IMR-90 (cell line): Measurements from ENCODE around the gene SKIC8. TPM values are rescaled to one million over a fixed set of nuclear protein-coding genes. Genes with fewer than 3 reads are reported as not detected.

Experiments used
- ATAC-seq: fragments of 200-7000 bp; cut with Tn5 transposase; 2 replicates; pipeline ENCODE4 v1.9.1; 2020; ENCODE audit warnings: low read depth, mild to moderate bottlenecking, moderate library complexity
- BruUV-seq: library from RNA; stranded (reverse); fragments of 400-500 nt; replicated peaks from 2 replicates; lab custom pipeline; 2021; lab: Mats Ljungman, UMichigan
- CTCF ChIA-PET: fragments of 300-600 bp; formaldehyde crosslinking; extraction: SDS; loops from one replicate; lab custom pipeline; 2021; ENCODE audit warnings: antibody characterized with exemption; lab: Yijun Ruan, JAX
- POLR2A ChIA-PET: fragments of 300-600 bp; sonication (Branson Sonifier 250); formaldehyde crosslinking; loops from one replicate; lab custom pipeline; 2022; ENCODE audit warnings: antibody characterized with exemption; ENCODE audit not compliant: unreplicated experiment; lab: Charles Lee
- DNase-seq: peaks from one replicate; pipeline ENCODE4 v3.0.0; 2013
- H2AFZ ChIP-seq: replicated peaks from 2 replicates; pipeline ENCODE3; 2013; ENCODE audit warnings: low read length, mild to moderate bottlenecking; ENCODE audit not compliant: poor library complexity
- H2AK5ac ChIP-seq: 2 replicates; pipeline ENCODE4 v1.6.1; 2013; ENCODE audit warnings: low read depth, low read length, inconsistent platforms
- H2AK9ac ChIP-seq: replicated peaks from 2 replicates; pipeline ENCODE3; 2013; ENCODE audit warnings: mild to moderate bottlenecking, low read depth, low read length, moderate library complexity; ENCODE audit not compliant: poor library complexity
- H2BK120ac ChIP-seq: 2 replicates; pipeline ENCODE4 v1.6.1; 2013; ENCODE audit warnings: low read depth, low read length, inconsistent platforms
- H2BK15ac ChIP-seq: 3 replicates; pipeline ENCODE4 v1.6.1; 2013; ENCODE audit warnings: low read depth, low read length, inconsistent platforms
- H2BK20ac ChIP-seq: 2 replicates; pipeline ENCODE4 v1.6.1; 2013; ENCODE audit warnings: low read depth, mild to moderate bottlenecking, inconsistent platforms, low read length, moderate library complexity
- H2BK5ac ChIP-seq: 2 replicates; pipeline ENCODE4 v1.6.1; 2013; ENCODE audit warnings: mild to moderate bottlenecking, low read depth, low read length, inconsistent platforms; ENCODE audit not compliant: poor library complexity, severe bottlenecking
- H3K14ac ChIP-seq: replicated peaks from 2 replicates; pipeline ENCODE4 v1.6.1; 2013; ENCODE audit warnings: low read depth, low read length, inconsistent platforms
- H3K18ac ChIP-seq: 2 replicates; pipeline ENCODE4 v1.6.1; 2013; ENCODE audit warnings: low read depth, low read length, control low read depth
- H3K23ac ChIP-seq: 2 replicates; pipeline ENCODE4 v1.6.1; 2013; ENCODE audit warnings: low read depth, low read length, inconsistent platforms
- H3K27ac ChIP-seq: 2 replicates; pipeline ENCODE4 v1.5.1; 2013; ENCODE audit warnings: mild to moderate bottlenecking, control low read depth, low read length; ENCODE audit not compliant: insufficient read depth
- H3K27me3 ChIP-seq: 2 replicates; pipeline ENCODE4 v1.6.1; 2013; ENCODE audit warnings: low read length; ENCODE audit not compliant: control insufficient read depth, insufficient read depth
- H3K36me3 ChIP-seq: 2 replicates; pipeline ENCODE4 v1.6.1; 2013; ENCODE audit warnings: low read length, mixed read lengths; ENCODE audit not compliant: control insufficient read depth, insufficient read depth
- H3K4ac ChIP-seq: 2 replicates; pipeline ENCODE4 v1.6.1; 2013; ENCODE audit warnings: low read depth, low read length, inconsistent platforms
- H3K4me1 ChIP-seq: 2 replicates; pipeline ENCODE4 v1.6.1; 2013; ENCODE audit warnings: low read length, mixed read lengths; ENCODE audit not compliant: control insufficient read depth, insufficient read depth
- H3K4me2 ChIP-seq: 2 replicates; pipeline ENCODE4 v1.6.1; 2013; ENCODE audit warnings: low read depth, mild to moderate bottlenecking, control low read depth, low read length, moderate library complexity
- H3K4me3 ChIP-seq: 2 replicates; pipeline ENCODE4 v1.5.1; 2013; ENCODE audit warnings: low read depth, mild to moderate bottlenecking, control low read depth, low read length, moderate library complexity; ENCODE audit not compliant: insufficient read depth
- H3K56ac ChIP-seq: 2 replicates; pipeline ENCODE4 v1.6.1; 2013; ENCODE audit warnings: low read length, inconsistent platforms; ENCODE audit not compliant: insufficient read depth; ENCODE audit errors: extremely low read depth
- H3K79me1 ChIP-seq, 2 experiments: 2 replicates each; pipeline ENCODE4 v1.6.1; 2013; ENCODE audit warnings: low read length in 2 of 2, inconsistent platforms in 1 of 2, low read depth in 1 of 2
- H3K9ac ChIP-seq: 2 replicates; pipeline ENCODE4 v1.6.1; 2013; ENCODE audit warnings: low read depth, low read length, control low read depth
- H3K9me1 ChIP-seq: 2 replicates; pipeline ENCODE4 v1.6.1; 2013; ENCODE audit warnings: low read length, inconsistent platforms; ENCODE audit not compliant: insufficient read depth
- H3K9me3 ChIP-seq: 2 replicates; pipeline ENCODE4 v1.6.1; 2013; ENCODE audit warnings: low read length; ENCODE audit not compliant: control insufficient read depth, insufficient read depth
- H4K20me1 ChIP-seq: 2 replicates; pipeline ENCODE4 v1.6.1; 2013; ENCODE audit warnings: low read length, inconsistent platforms; ENCODE audit not compliant: insufficient read depth
- H4K5ac ChIP-seq: 2 replicates; pipeline ENCODE4 v1.6.1; 2013; ENCODE audit warnings: mild to moderate bottlenecking, low read depth, low read length, control low read depth
- H4K8ac ChIP-seq, 2 experiments: 2 replicates each; pipeline ENCODE4 v1.6.1; 2013; ENCODE audit warnings: low read depth in 2 of 2, low read length in 2 of 2, control low read depth in 1 of 2, inconsistent platforms in 1 of 2
- H4K91ac ChIP-seq: 2 replicates; pipeline ENCODE4 v1.6.1; 2013; ENCODE audit warnings: low read depth, low read length, inconsistent platforms; ENCODE audit not compliant: insufficient read depth
- CEBPB ChIP-seq: IDR thresholded peaks from 2 replicates; pipeline ENCODE4 v1.6.1; 2012; ENCODE audit warnings: low read depth, low read length, improper control_type of control experiment
- CHD1 ChIP-seq: IDR thresholded peaks from 2 replicates; pipeline ENCODE4 v1.6.1; 2012; ENCODE audit warnings: low read depth, low read length, improper control_type of control experiment
- FOS ChIP-seq: fragments of 150-350 bp; IDR thresholded peaks from 2 replicates; pipeline ENCODE4 v1.6.1; 2016; ENCODE audit warnings: low read depth, low read length
- RAD21 ChIP-seq: IDR thresholded peaks from 2 replicates; pipeline ENCODE4 v1.6.1; 2012; ENCODE audit warnings: low read length, improper control_type of control experiment
- RFX5 ChIP-seq: IDR thresholded peaks from 2 replicates; pipeline ENCODE4 v1.8.0; 2012; ENCODE audit warnings: low read depth, mild to moderate bottlenecking, low read length, moderate library complexity
- WGBS, 2 experiments: methylation state at CpG; one replicate each; pipeline versions ENCODE4 v1.1.5 to v1.1.7; 2013; ENCODE audit warnings: missing lambda C conversion rate in 2 of 2; ENCODE audit not compliant: insufficient read length in 1 of 2; ENCODE audit errors: extremely low coverage in 2 of 2; 5-methylcytosine and 5-hydroxymethylcytosine counted together
- dilution Hi-C: fragments of 300-500 bp; cut with HindIII; formaldehyde crosslinking; loops from one replicate; pipeline ENCODE4 v1.14.3; 2018; ENCODE audit warnings: low sequenced_read_pairs; ENCODE audit not compliant: unreplicated experiment
- in situ Hi-C: fragments of 300-500 bp; cut with MboI; formaldehyde crosslinking; loops from 3 replicates; pipeline ENCODE4 v1.14.3; 2019; ENCODE audit warnings: low sequenced_read_pairs, inconsistent platforms, mixed read lengths
- intact Hi-C: fragments of 100-400 bp; cut with micrococcal nuclease; formaldehyde crosslinking; loops from 2 replicates; pipeline ENCODE4 v1.10.0; 2022
- polyA plus RNA-seq, 3 experiments: library from polyadenylated mRNA; depleted of rRNA; stranded (reverse); fragments of >200 nt; gene quantifications; 2 replicates each; pipeline ENCODE4 v1.2.3, GENCODE V29; 2012; ENCODE audit warnings: low replicate concordance in 1 of 3
- total RNA-seq: library from RNA; depleted of rRNA; stranded (reverse); fragments of >200 nt; gene quantifications from 2 replicates; pipeline ENCODE4 v1.2.3, GENCODE V29; 2012

Gene SKIC8
- total and polyA plus RNA-seq, 2 of the 4 experiments (the other 2 are of a cell fraction), result 72.2 to 124 TPM

- Histone ChIP-seq H2BK20ac (no peak overlapping the region), H3K9me3 (no peaks in the 10 kb centered on the region), H3K18ac (no peak overlapping the region), H2AK5ac (no peak overlapping the region), H3K79me1 (no peaks in the 10 kb centered on the region), H4K8ac (no peak overlapping the region), H3K9me1 (peaks cover 14% of the 10 kb centered on the region), H3K4me3 (no peak overlapping the region), H3K4me2 (no peak overlapping the region), H3K56ac (no peak overlapping the region), H3K36me3 (no peaks in the 10 kb centered on the region), H2AK9ac (no peak overlapping the region), H2BK5ac (no peak overlapping the region), H3K14ac (no peak overlapping the region), H3K27ac (no peak overlapping the region), H2BK120ac (no peak overlapping the region), H3K4ac (no peak overlapping the region), H3K27me3 (peaks cover 14% of the 10 kb centered on the region; the same call in 1 of the 2 replicates), H4K20me1 (no peaks in the 10 kb centered on the region), H2BK15ac (no peak overlapping the region), H4K91ac (no peak overlapping the region), H4K5ac (no peak overlapping the region), H3K23ac (no peak overlapping the region), H3K4me1 (peaks cover 4% of the 10 kb centered on the region; the same call in 1 of the 2 replicates), H2AFZ (no peak overlapping the region), H3K9ac (no peak overlapping the region)
- WGBS, 2 experiments, result 75% methylated on average over 4 of the region's 17 CpGs; no CpG with 5 or more reads in 1 of the 2 experiments
- dilution Hi-C loops, result no loop called here
- no TSS peak for BruUV-seq
- ChIA-PET POLR2A (no interaction called here), CTCF (no interaction called here)
- ATAC-seq (no peak), DNase-seq (no peak)
- intact Hi-C loops, result no loop called here
- TF ChIP-seq RAD21 (no peak), CEBPB (no peak), CHD1 (no peak), RFX5 (no peak), FOS (no peak)
- in situ Hi-C loops, result no loop called here
These were observed 21.7 kb upstream of the SKIC8 start for GRCh38 chr15:78321041-78321570.
